Suppressor macrophage treated with lipopolysaccharide for 1 hour (primary cell): Measurements from ENCODE around the gene SLC4A4.

Experiments
- DNase-seq, 3 donors: peaks; one replicate each; pipeline ENCODE4 v3.0.0-alpha.2; 2020 to 2022

SLC4A4 gene

GRCh38 chr4:71608678-71609071 lies 269.9 kb downstream of the SLC4A4 start:
- DNase-seq = no peak

GRCh38 chr4:71609167-71609566 lies 270.3 kb downstream of the SLC4A4 start:
- no peak for DNase-seq

- no peak for DNase-seq
Measured at GRCh38 chr4:71609651-71610050, 270.8 kb downstream of the SLC4A4 start.

GRCh38 chr4:71614621-71615020 lies 275.8 kb downstream of the SLC4A4 start:
- no peak for DNase-seq

GRCh38 chr4:71616168-71616811 lies 277.5 kb downstream of the SLC4A4 start:
- DNase-seq = no peak
